ENCODE measurements around the gene CEP350.

The CEP350 gene

GRCh38 chr1:180061019-180061418 lies 106.4 kb downstream of the CEP350 start:
- DNase-seq (ENCODE audit: low spot score): no peak

- no peak for DNase-seq (ENCODE audit: low spot score)
Observed at GRCh38 chr1:180062452-180062971, 107.9 kb downstream of the CEP350 start.

- DNase-seq (ENCODE audit: low spot score): no peak
Observed at GRCh38 chr1:180065408-180065807, 110.8 kb downstream of the CEP350 start.

- no peak for DNase-seq (ENCODE audit: low spot score)
Observed at GRCh38 chr1:180066150-180066549, 111.5 kb downstream of the CEP350 start.

- no peak for DNase-seq (ENCODE audit: low spot score)
Observed at GRCh38 chr1:180070286-180070685, 115.7 kb downstream of the CEP350 start.

- no peak for DNase-seq (ENCODE audit: low spot score)
Observed at GRCh38 chr1:180071759-180072158, 117.1 kb downstream of the CEP350 start.

- no peak for DNase-seq (ENCODE audit: low spot score)
Observed at GRCh38 chr1:180080439-180080838, 125.8 kb downstream of the CEP350 start.

GRCh38 chr1:180081474-180081873 lies 126.9 kb downstream of the CEP350 start:
- no peak for DNase-seq (ENCODE audit: low spot score)

GRCh38 chr1:180083164-180083563 lies 128.6 kb downstream of the CEP350 start:
- DNase-seq (ENCODE audit: low spot score): no peak

- no peak for DNase-seq (ENCODE audit: low spot score)
Observed at GRCh38 chr1:180084867-180085266, 130.3 kb downstream of the CEP350 start.

GRCh38 chr1:180085331-180085730 lies 130.7 kb downstream of the CEP350 start:
- no peak for DNase-seq (ENCODE audit: low spot score)

- no peak for DNase-seq (ENCODE audit: low spot score)
Observed at GRCh38 chr1:180092931-180093650, 138.5 kb downstream of the CEP350 start.

- no peak for DNase-seq (ENCODE audit: low spot score)
Observed at GRCh38 chr1:180094705-180095295, 140.2 kb downstream of the CEP350 start.

- DNase-seq (ENCODE audit: low spot score): no peak
Observed at GRCh38 chr1:180096584-180097325, 142.1 kb downstream of the CEP350 start.

GRCh38 chr1:180097326-180097605 lies 142.7 kb downstream of the CEP350 start:
- DNase-seq (ENCODE audit: low spot score): no peak

GRCh38 chr1:180101411-180101810 lies 146.8 kb downstream of the CEP350 start:
- no peak for DNase-seq (ENCODE audit: low spot score)

- no peak for DNase-seq (ENCODE audit: low spot score)
Observed at GRCh38 chr1:180103819-180104218, 149.2 kb downstream of the CEP350 start.

GRCh38 chr1:180112091-180112490 lies 157.5 kb downstream of the CEP350 start:
- DNase-seq (ENCODE audit: low spot score): no peak

GRCh38 chr1:180112984-180113647 lies 158.5 kb downstream of the CEP350 start:
- no peak for DNase-seq (ENCODE audit: low spot score)

GRCh38 chr1:180114396-180114945 lies 159.9 kb downstream of the CEP350 start:
- no peak for DNase-seq (ENCODE audit: low spot score)

GRCh38 chr1:180116964-180117763 lies 162.6 kb downstream of the CEP350 start:
- DNase-seq (ENCODE audit: low spot score): no peak

- no peak for DNase-seq (ENCODE audit: low spot score)
Observed at GRCh38 chr1:180117764-180118116, 163.1 kb downstream of the CEP350 start.

Measured in putamen (tissue), 1 donor.